ENCODE results near the gene SULT4A1. TPM values are rescaled to one million over a fixed set of nuclear protein-coding genes. Genes with fewer than 3 reads are reported as not detected.

The SULT4A1 gene
- total and polyA plus RNA-seq, 12 donors: 0.19 to 1.2 (median 0.29) TPM; not detected in 2

GRCh38 chr22:43879901-43880540, 17.7 kb upstream of the SULT4A1 start:
- intact Hi-C loops (cut with DNase I): loop anchor here in 2 of 10 donors (10.0 kb wide), 2 partner anchors 485 to 495 kb away; no protein-coding TSS in a partner anchor
- DNase-seq (no peak), ATAC-seq (no peak)
- WGBS, 2 donors: 78 to 81% methylated on average over 14 of the region's 14 CpGs
- TF ChIP-seq CTCF (IDR thresholded peaks at IDR 0.05): no peak
- Histone ChIP-seq H3K9me3 (no peaks in the 10 kb centered on the region), H3K36me3 (no peaks in the 10 kb centered on the region), H3K27ac (no peak overlapping the region), H3K4me3 (no peak overlapping the region), H3K4me1 (no peaks in the 10 kb centered on the region), H3K27me3 (peaks cover 0 to 50% (median 21%) of the 10 kb centered on the region in 7 donors)

DNA sequence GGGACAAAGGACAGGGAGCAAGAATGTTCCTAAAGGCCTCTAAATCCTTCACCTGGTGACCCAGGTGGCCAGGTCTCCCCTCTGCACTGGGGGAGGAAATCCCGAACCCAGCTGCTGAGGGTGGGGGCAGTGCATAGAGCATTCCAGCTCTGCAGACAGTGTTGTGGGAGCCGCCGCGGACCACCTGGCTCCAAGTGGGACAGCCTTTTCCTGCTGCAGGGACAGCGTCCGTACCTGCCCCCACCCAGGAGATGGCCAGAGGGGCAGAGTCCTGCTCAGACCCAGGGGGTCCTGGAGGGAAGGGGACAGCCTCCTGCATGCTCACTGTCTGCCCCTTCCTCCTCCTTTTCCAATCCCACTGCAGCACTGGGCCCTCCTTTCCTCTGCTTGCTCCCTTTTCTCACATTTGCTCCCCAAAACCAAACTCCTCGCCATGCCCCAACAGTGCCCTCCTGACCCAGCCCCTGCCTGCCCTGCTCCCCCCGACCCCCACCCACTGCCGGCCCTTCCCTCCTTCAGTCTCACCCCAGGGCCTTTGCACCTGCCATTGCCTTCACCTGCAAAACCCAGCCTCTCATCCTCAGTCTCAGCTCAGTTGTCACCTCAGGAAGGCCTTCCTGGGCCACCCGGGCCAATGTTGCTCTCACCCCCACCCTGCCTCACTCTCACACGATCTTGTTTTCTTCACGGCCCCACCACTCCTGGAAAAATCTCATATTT, 16.7 kb upstream of the SULT4A1 start:
- no peak overlapping the region for H3K4me3 ChIP-seq
- intact Hi-C loops (cut with DNase I): no loop called here
- 67 to 68% methylated on average over 12 of the region's 12 CpGs for WGBS, 2 donors
- H3K4me1 ChIP-seq: no peaks in the 10 kb centered on the region
- H3K9me3 ChIP-seq: no peaks in the 10 kb centered on the region
- no peak overlapping the region for H3K27ac ChIP-seq
- peaks cover 0 to 56% (median 24%) of the 10 kb centered on the region in 7 donors for H3K27me3 ChIP-seq
- H3K36me3 ChIP-seq: no peaks in the 10 kb centered on the region
- DNase-seq (no peak), ATAC-seq (no peak)
- TF ChIP-seq CTCF (IDR thresholded peaks at IDR 0.05): no peak

DNA sequence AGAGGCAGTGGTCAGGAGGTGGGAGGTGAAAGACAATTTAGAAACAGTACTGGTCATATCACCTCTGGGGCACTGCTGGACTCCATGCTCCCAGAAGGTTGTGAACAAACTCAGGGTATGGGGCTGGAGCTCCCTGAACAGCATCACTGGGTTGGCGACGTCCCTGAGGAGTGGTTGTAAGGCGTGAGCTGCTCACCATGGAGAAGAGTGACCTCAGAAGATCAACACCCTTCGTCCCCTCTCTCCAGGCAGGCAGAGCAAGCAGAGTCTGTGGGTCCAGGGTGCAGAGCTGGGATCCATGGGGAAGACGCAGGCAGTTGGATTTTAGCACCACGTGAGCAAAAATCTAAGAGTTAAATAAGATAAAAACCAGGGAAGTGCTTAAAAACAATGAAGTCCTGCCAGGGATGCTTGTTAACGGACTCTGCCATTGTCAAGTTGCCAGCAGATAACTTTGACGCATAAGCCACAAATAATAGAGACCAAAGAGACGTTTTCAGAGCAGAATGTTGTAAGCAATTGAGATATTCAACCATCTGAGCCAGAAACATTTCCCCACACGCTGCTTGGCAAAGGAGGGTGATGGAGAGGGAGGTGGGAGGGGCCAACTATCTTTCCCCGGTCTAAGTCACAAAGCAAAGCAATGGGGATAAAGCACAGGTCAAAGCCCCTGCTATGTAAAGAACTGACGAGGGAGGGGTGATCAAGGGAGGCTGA, 15.9 kb upstream of the SULT4A1 start:
- TF ChIP-seq CTCF (IDR thresholded peaks at IDR 0.05): no peak
- no peak overlapping the region for H3K4me3 ChIP-seq
- no peak for ATAC-seq
- no peaks in the 10 kb centered on the region for H3K4me1 ChIP-seq
- intact Hi-C loops (cut with DNase I): no loop called here
- 43 to 46% methylated on average over 12 of the region's 12 CpGs for WGBS, 2 donors
- no peaks in the 10 kb centered on the region for H3K9me3 ChIP-seq
- H3K27ac ChIP-seq: no peak overlapping the region
- no peaks in the 10 kb centered on the region for H3K36me3 ChIP-seq
- no peak for DNase-seq
- H3K27me3 ChIP-seq: peaks cover 0 to 58% (median 28%) of the 10 kb centered on the region in 7 donors

DNA sequence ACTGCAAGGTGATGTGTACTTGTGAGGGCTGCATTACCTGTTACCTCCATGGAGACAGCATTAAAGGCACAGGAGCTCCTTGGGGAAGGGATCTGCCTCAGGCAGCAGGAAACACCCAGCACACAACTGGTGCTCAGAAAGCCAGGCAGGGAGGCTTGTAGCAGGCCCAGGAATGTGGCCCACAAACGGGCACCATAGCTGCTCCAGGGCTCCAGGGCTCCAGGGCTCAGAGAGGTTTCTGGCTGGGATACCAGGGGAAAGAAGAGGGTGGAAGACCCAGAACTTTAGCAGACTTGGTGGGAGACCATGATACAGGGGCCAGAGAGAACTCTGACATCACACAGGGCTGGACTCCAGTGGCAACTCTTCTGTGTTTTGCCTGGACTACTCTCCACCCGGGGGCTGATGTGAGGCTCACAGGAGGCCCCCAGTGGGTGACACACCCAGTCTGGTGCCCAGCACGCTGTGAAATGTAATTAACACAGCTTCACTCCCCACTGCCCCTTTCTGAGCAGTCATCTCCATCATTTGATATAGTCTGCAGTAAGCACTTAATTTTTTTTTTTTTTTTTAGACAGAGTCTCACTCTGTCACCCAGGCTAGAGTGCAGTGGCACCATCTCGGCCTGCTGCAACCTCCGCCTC, 14.7 kb upstream of the SULT4A1 start:
- Histone ChIP-seq H3K36me3 (no peaks in the 10 kb centered on the region), H3K27me3 (peaks cover 0 to 58% (median 28%) of the 10 kb centered on the region in 7 donors), H3K27ac (no peak overlapping the region), H3K9me3 (peaks cover 0 to 4% (median 0%) of the 10 kb centered on the region in 11 donors), H3K4me1 (no peaks in the 10 kb centered on the region), H3K4me3 (no peak overlapping the region)
- ATAC-seq: no peak
- WGBS, 2 donors: 67 to 69% methylated on average over 5 of the region's 5 CpGs
- intact Hi-C loops (cut with DNase I): loop anchor here in 1 of 10 donors (1.0 kb wide), 1 partner anchor 39 kb away; no protein-coding TSS in a partner anchor
- no peak for DNase-seq
- TF ChIP-seq CTCF (IDR thresholded peaks at IDR 0.05): no peak

All from heart right ventricle (tissue), 16 donors.